Hepatocyte (in vitro differentiated cells): ENCODE results near the gene KDF1.

Source experiments
- EZH2 ChIP-seq: fragments of 200-600 bp; sonication (generic); IDR thresholded peaks from 2 replicates; pipeline ENCODE4 v1.6.1; 2016; ENCODE audit warnings: antibody characterized with exemption, mild to moderate bottlenecking, borderline replicate concordance
- EZH2phosphoT487 ChIP-seq: fragments of 200-600 bp; sonication (generic); IDR thresholded peaks from one replicate; pipeline ENCODE4 v1.6.1; 2018; ENCODE audit warnings: antibody characterized with exemption, mild to moderate bottlenecking, low read depth, moderate library complexity; ENCODE audit not compliant: unreplicated experiment, severe bottlenecking
- TF ChIP-seq, protein P1 (sequence below): fragments of 200-600 bp; sonication (generic); IDR thresholded peaks from 2 replicates; pipeline ENCODE4 v1.5.1; 2016; ENCODE audit warnings: antibody characterized with exemption, mild to moderate bottlenecking; ENCODE audit not compliant: poor library complexity

DNA sequence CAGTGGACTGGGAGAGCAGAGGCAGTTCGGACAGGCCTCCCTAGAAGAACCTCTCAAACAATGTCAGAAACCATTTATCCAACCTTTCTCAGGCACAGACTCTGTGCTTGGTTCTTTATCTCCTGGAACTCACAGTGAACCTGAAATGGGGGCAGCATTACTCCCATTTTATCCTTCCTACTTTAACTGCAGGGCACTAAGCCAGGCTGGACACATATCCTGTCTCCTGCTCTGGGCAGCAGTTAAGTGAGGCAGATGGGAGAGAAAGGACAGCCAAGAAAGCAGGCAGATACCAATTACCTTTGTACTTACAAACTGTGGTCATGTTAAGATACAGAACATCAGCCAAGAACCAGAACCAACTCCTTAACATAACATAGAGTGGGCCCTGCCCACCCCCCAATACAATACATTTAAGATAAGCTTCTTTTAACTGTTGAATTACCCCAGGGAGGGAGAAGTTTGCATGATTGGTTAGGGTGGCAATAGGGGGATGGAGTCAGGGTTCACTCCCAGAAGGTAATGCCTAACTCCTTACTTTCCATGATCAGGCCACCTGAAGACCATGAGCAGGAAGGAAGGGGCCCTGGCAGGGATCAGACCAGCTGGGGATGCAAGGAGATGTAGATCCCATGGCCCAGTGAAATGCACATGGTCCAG lies 10.9 kb downstream of the KDF1 start:
- no peak for TF ChIP-seq EZH2
- TF ChIP-seq, protein P1, sequence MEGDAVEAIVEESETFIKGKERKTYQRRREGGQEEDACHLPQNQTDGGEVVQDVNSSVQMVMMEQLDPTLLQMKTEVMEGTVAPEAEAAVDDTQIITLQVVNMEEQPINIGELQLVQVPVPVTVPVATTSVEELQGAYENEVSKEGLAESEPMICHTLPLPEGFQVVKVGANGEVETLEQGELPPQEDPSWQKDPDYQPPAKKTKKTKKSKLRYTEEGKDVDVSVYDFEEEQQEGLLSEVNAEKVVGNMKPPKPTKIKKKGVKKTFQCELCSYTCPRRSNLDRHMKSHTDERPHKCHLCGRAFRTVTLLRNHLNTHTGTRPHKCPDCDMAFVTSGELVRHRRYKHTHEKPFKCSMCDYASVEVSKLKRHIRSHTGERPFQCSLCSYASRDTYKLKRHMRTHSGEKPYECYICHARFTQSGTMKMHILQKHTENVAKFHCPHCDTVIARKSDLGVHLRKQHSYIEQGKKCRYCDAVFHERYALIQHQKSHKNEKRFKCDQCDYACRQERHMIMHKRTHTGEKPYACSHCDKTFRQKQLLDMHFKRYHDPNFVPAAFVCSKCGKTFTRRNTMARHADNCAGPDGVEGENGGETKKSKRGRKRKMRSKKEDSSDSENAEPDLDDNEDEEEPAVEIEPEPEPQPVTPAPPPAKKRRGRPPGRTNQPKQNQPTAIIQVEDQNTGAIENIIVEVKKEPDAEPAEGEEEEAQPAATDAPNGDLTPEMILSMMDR = no peak
- no peak for TF ChIP-seq EZH2phosphoT487
